Kidney (tissue), 14 donors: ENCODE measurements around the gene LSM3. TPM values are rescaled to one million over a fixed set of nuclear protein-coding genes. Genes with fewer than 3 reads are reported as not detected.
A peak's percentile ranks its signal among the peaks of the same experiment; 100 is the strongest.
"Not testable (repeated sequence)": the region's sequence is repeated elsewhere in the genome, so short reads cannot be mapped to it uniquely, and the experiment has no call there.

Source experiments
- DNase-seq, 5 donors: peaks; one replicate each; pipeline ENCODE4 v3.0.0-alpha.2; 2013 to 2020
- FAIRE-seq: peaks from 2 replicates; lab custom pipeline; 2012; peaks lifted over from hg19 to GRCh38; lab: Jason Lieb, UNC
- H3K27ac ChIP-seq, 2 donors: one replicate each; pipeline ENCODE4 v1.7.0; 2013; ENCODE audit warnings: low read depth in 2 of 2, low read length in 2 of 2, inconsistent platforms in 1 of 2
- H3K27me3 ChIP-seq: one replicate; pipeline ENCODE4 v1.7.1; 2013; ENCODE audit warnings: low read length, inconsistent platforms; ENCODE audit not compliant: control insufficient read depth, insufficient read depth
- H3K36me3 ChIP-seq, 3 donors: one replicate each; pipeline versions ENCODE4 v1.7.0 to v1.7.1; 2013; ENCODE audit warnings: low read length in 3 of 3, control low read depth in 1 of 3, inconsistent platforms in 1 of 3; ENCODE audit not compliant: insufficient read depth in 3 of 3, control insufficient read depth in 2 of 3
- H3K4me1 ChIP-seq, 3 donors: one replicate each; pipeline versions ENCODE4 v1.7.0 to v1.7.1; 2013; ENCODE audit warnings: low read length in 3 of 3, inconsistent platforms in 1 of 3, low read depth in 1 of 3; ENCODE audit not compliant: control insufficient read depth in 2 of 3, insufficient read depth in 2 of 3
- H3K4me3 ChIP-seq, 3 donors: one replicate each; pipeline versions ENCODE4 v1.7.0 to v1.8.1; 2013; ENCODE audit warnings: low read length in 3 of 3, control low read depth in 1 of 3, inconsistent platforms in 1 of 3
- H3K9ac ChIP-seq, 3 donors: one replicate each; pipeline versions ENCODE4 v1.7.0 to v1.7.1; 2013; ENCODE audit warnings: low read length in 3 of 3, control low read depth in 1 of 3, inconsistent platforms in 1 of 3
- H3K9me3 ChIP-seq, 3 donors: one replicate each; pipeline versions ENCODE4 v1.7.0 to v1.7.1; 2013; ENCODE audit warnings: low read length in 3 of 3, control low read depth in 1 of 3, inconsistent platforms in 1 of 3; ENCODE audit not compliant: control insufficient read depth in 2 of 3, insufficient read depth in 1 of 3
- CTCF ChIP-seq: IDR thresholded peaks from 3 replicates; pipeline ENCODE4 v1.5.1; 2012; ENCODE audit warnings: mild to moderate bottlenecking, moderate library complexity, borderline replicate concordance; ENCODE audit not compliant: insufficient read depth; ENCODE audit errors: extremely low read depth
- intact Hi-C: fragments of 100-400 bp; cut with DNase I; formaldehyde crosslinking; loops from one replicate; pipeline ENCODE4 v1.11.1; 2022
- polyA plus RNA-seq: library from polyadenylated mRNA; stranded (reverse); fragments of 350-450 nt; fragmentation: Illumina TruSeq; extraction: RNeasy Lipid Tissue Mini Kit (QIAGEN cat#74804); gene quantifications from one replicate; pipeline ENCODE4 v1.2.3, GENCODE V29; 2014; ENCODE audit warnings: low read depth, low replicate concordance; ENCODE audit not compliant: insufficient read depth
- total RNA-seq: library from RNA; stranded (reverse); fragmentation: NEBNext Ultra II Directional; extraction: Animal tissue kit (Norgen Biotek cat#: 25700); gene quantifications from one replicate; pipeline ENCODE4 v1.2.1, GENCODE V29; 2021
- donor health status: control.
- donor health status: control.
- donor health status: control.
- donor health status: control.
- donor health status: control.
- donor health status: DM: yes; HTN: yes; CAD: no.
- donor health status: Normal renal cell carcinoma (clear cell type).

The LSM3 gene
- total and polyA plus RNA-seq, 2 donors from 2014 or later, result 11.9 to 30.2 TPM

- no peak overlapping the region for H3K27ac ChIP-seq
- H3K4me3 ChIP-seq, result no peak overlapping the region
- no peaks in the 10 kb centered on the region for H3K27me3 ChIP-seq
- no peak overlapping the region for H3K9ac ChIP-seq
- intact Hi-C loops, result no loop called here
- TF ChIP-seq CTCF, result no peak
- H3K36me3 ChIP-seq, result no peaks in the 10 kb centered on the region
- H3K9me3 ChIP-seq, result peaks cover 0 to 4% (median 3%) of the 10 kb centered on the region in 3 donors
- FAIRE-seq, result no peak
- peak in 1 of 5 donors; percentile 3 for DNase-seq
- peaks cover 0 to 2% (median 0%) of the 10 kb centered on the region in 3 donors for H3K4me1 ChIP-seq
Observed at GRCh38 chr3:14223595-14223994, 45.0 kb downstream of the LSM3 start.

GRCh38 chr3:14224895-14225294 lies 46.3 kb downstream of the LSM3 start:
- intact Hi-C loops, result no loop called here
- no peak for TF ChIP-seq CTCF

GRCh38 chr3:14225421-14225820 lies 46.8 kb downstream of the LSM3 start:
- DNase-seq, result peak in 1 of 5 donors; percentile 15
- Histone ChIP-seq H3K27ac (no peak overlapping the region), H3K27me3 (no peaks in the 10 kb centered on the region), H3K9ac (no peak overlapping the region), H3K4me3 (no peak overlapping the region), H3K9me3 (peaks cover 0 to 4% (median 3%) of the 10 kb centered on the region in 3 donors), H3K4me1 (peaks cover 0 to 4% (median 0%) of the 10 kb centered on the region in 3 donors), H3K36me3 (no peaks in the 10 kb centered on the region)
- TF ChIP-seq CTCF, result no peak
- intact Hi-C loops, result no loop called here
- FAIRE-seq, result no peak

More at GRCh38 chr3:14224895-14225294, 46.3 kb downstream of the LSM3 start:
- no peak overlapping the region for H3K27ac ChIP-seq
- H3K36me3 ChIP-seq, result no peaks in the 10 kb centered on the region
- FAIRE-seq (no peak), DNase-seq (peak in 1 of 5 donors; percentile 15)
- peaks cover 0 to 4% (median 0%) of the 10 kb centered on the region in 3 donors for H3K4me1 ChIP-seq
- peaks cover 0 to 4% (median 3%) of the 10 kb centered on the region in 3 donors for H3K9me3 ChIP-seq
- H3K27me3 ChIP-seq, result no peaks in the 10 kb centered on the region
- no peak overlapping the region for H3K4me3 ChIP-seq
- no peak overlapping the region for H3K9ac ChIP-seq

GRCh38 chr3:14226351-14226750 lies 47.7 kb downstream of the LSM3 start:
- H3K4me1 ChIP-seq, result not testable (repeated sequence)
- peak in 1 of 5 donors; percentile 15 for DNase-seq

More at GRCh38 chr3:14226351-14226750, 47.7 kb downstream of the LSM3 start:
- H3K9ac ChIP-seq, H3K9me3 ChIP-seq, H3K27ac ChIP-seq, H3K4me3 ChIP-seq, H3K36me3 ChIP-seq, intact Hi-C loops, FAIRE-seq, H3K27me3 ChIP-seq: not testable (repeated sequence)
